ENCODE data around the gene STOML1. TPM values are rescaled to one million over a fixed set of nuclear protein-coding genes. Genes with fewer than 3 reads are reported as not detected.

Gene STOML1
- total RNA-seq, 1 donor from 2014 or later: 15.0 TPM

- DNase-seq (ENCODE audit: low spot score): no peak
These were observed 61.3 kb downstream of the STOML1 start for GRCh38 chr15:73930790-73931281.

GRCh38 chr15:73930371-73930770 is 61.7 kb downstream of the STOML1 start:
- no peak for DNase-seq (ENCODE audit: low spot score)

- DNase-seq (ENCODE audit: low spot score): no peak
These were observed 63.0 kb downstream of the STOML1 start for GRCh38 chr15:73928971-73929627.

Other genes with a start within 250 kb of the STOML1 start
- gene INSYN1, start 238.9 kb downstream of the STOML1 start, total RNA-seq: 8.1 TPM
- gene TBC1D21, start 118.7 kb downstream of the STOML1 start, total RNA-seq: not detected
- 30.9 TPM for gene LOXL1, start 65.8 kb downstream of the STOML1 start, total RNA-seq
- gene PML, start 2.4 kb upstream of the STOML1 start, total RNA-seq: 102 TPM
- not detected for gene GOLGA6A, start 90.3 kb upstream of the STOML1 start, total RNA-seq
- 0.21 TPM for gene ISLR2, start 138.3 kb upstream of the STOML1 start, total RNA-seq
- gene ISLR, start 181.4 kb upstream of the STOML1 start, total RNA-seq: 37.4 TPM
- gene STRA6, start 210.5 kb upstream of the STOML1 start, total RNA-seq: 50.9 TPM
- gene CCDC33, start 244.0 kb upstream of the STOML1 start, total RNA-seq: 10.2 TPM

Measured in ureter (tissue), 1 donor.